ENCODE data around the gene P2RY1.

DNA sequence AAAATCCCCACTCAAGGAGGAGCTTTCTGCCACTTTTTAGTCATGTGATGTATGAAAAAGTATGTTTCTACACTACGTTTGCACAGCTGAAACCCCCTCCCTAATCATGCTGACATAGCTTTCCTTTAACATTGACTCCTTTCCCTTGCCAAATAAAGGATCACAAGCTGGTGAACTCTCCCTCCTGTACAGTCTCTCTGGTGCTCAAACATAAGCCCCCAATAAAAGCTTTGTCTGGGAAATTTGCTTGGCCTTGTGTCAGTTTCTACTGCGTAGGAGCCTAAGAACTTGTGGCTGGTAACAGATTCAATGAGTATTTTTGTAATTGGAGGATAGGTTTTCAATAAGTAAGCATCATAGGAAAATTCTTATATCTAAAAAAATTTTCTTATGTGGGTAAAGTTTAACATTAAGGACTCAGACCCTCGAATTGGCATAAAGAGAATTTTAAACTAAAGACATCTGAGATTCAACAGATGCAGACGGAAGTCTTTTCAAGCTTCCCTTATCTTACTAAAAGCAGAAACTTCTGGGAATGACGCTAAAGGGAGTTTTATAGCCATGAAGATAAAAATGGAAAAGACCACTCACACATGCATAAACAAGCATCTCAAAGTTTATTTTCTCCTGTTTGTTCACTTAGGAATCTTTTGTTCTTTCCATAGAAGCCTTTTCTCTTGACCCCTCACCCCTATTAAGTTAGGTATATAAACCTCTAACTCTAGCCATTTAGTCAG, 44.1 kb upstream of the P2RY1 start:
- TF ChIP-seq, protein P1, sequence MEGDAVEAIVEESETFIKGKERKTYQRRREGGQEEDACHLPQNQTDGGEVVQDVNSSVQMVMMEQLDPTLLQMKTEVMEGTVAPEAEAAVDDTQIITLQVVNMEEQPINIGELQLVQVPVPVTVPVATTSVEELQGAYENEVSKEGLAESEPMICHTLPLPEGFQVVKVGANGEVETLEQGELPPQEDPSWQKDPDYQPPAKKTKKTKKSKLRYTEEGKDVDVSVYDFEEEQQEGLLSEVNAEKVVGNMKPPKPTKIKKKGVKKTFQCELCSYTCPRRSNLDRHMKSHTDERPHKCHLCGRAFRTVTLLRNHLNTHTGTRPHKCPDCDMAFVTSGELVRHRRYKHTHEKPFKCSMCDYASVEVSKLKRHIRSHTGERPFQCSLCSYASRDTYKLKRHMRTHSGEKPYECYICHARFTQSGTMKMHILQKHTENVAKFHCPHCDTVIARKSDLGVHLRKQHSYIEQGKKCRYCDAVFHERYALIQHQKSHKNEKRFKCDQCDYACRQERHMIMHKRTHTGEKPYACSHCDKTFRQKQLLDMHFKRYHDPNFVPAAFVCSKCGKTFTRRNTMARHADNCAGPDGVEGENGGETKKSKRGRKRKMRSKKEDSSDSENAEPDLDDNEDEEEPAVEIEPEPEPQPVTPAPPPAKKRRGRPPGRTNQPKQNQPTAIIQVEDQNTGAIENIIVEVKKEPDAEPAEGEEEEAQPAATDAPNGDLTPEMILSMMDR (IDR thresholded peaks at IDR 0.05; ENCODE audit: low read depth, low read length), result no peak
- TF ChIP-seq EZH2phosphoT487 (IDR thresholded peaks at IDR 0.05; ENCODE audit: low read depth), result no peak
